B cell (primary cell): Measurements from ENCODE around the gene JMJD8.

Experiments used
- EZH2 ChIP-seq: IDR thresholded peaks from 2 replicates; pipeline ENCODE4 v1.6.1; 2012; ENCODE audit warnings: borderline replicate concordance, low read depth, mild to moderate bottlenecking, moderate library complexity, low read length; ENCODE audit not compliant: insufficient read depth, poor library complexity, severe bottlenecking
- TF ChIP-seq, protein P1 (sequence below): fragments of 200-600 bp; IDR thresholded peaks from one replicate; pipeline ENCODE4 v1.8.0; 2022; ENCODE audit warnings: antibody characterized with exemption, mild to moderate bottlenecking

DNA sequence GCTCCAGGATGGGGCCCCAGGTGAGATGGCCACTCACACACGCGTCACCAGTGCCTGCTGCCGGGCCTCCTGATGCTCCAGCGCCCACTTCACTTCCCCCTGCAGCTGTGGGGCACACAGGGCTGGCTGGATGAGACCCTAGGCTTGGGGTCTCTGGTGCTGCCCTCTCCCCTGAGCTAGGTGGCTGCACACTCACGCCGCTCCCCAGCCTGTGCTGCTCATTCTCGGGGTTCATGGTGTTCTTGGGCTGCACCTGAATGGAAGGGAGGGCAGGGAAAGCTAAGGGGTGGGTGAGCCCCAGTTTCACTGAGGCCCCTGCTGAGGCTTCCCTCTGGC lies 40.9 kb upstream of the JMJD8 start:
- no peak for TF ChIP-seq EZH2
- TF ChIP-seq, protein P1, sequence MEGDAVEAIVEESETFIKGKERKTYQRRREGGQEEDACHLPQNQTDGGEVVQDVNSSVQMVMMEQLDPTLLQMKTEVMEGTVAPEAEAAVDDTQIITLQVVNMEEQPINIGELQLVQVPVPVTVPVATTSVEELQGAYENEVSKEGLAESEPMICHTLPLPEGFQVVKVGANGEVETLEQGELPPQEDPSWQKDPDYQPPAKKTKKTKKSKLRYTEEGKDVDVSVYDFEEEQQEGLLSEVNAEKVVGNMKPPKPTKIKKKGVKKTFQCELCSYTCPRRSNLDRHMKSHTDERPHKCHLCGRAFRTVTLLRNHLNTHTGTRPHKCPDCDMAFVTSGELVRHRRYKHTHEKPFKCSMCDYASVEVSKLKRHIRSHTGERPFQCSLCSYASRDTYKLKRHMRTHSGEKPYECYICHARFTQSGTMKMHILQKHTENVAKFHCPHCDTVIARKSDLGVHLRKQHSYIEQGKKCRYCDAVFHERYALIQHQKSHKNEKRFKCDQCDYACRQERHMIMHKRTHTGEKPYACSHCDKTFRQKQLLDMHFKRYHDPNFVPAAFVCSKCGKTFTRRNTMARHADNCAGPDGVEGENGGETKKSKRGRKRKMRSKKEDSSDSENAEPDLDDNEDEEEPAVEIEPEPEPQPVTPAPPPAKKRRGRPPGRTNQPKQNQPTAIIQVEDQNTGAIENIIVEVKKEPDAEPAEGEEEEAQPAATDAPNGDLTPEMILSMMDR: no peak
